ENCODE data around the gene DIABLO.

DIABLO gene

DNA sequence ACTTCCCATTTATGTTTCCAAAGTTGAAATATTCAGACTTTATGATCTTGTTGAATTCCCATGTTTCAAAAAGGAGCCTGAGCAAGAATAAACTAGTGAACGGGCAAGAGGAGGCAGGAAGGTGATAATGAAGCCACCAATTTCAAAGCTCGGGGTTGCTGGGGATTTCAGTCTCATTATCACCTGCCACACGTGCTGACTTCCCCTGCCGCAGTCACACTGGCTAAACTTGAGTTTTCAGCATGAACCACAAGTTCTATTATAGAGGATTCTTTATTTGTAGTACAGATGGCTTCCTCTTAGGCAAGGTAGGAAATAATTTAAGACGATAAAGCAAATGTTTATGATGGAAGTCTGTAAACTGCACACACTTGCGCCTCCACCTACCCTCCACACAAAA lies 18.1 kb upstream of the DIABLO start:
- no peaks in the 10 kb centered on the region for H3K4me1 ChIP-seq (ENCODE audit: control insufficient read depth in 1 of 2, insufficient read depth in 2 of 2, low read length in 2 of 2)
- H3K14ac ChIP-seq (ENCODE audit: low read length) = no peak overlapping the region
- H3K4me3 ChIP-seq (ENCODE audit: low read depth, low read length) = no peak overlapping the region
- no peak for DNase-seq
- H2AK5ac ChIP-seq (ENCODE audit: low read length) = no peak overlapping the region
- no peak overlapping the region for H2BK5ac ChIP-seq (ENCODE audit: low read depth, low read length, poor library complexity)
- no peaks in the 10 kb centered on the region for H3K27me3 ChIP-seq (ENCODE audit: insufficient read depth, low read length)
- H4K8ac ChIP-seq (ENCODE audit: low read depth, low read length) = no peak overlapping the region
- H3K4me2 ChIP-seq (ENCODE audit: low read length) = no peak overlapping the region
- H3K27ac ChIP-seq (ENCODE audit: low read depth, low read length) = no peak overlapping the region
- no peaks in the 10 kb centered on the region for H3K9me3 ChIP-seq (ENCODE audit: insufficient read depth, low read depth, low read length)
- H3K18ac ChIP-seq (ENCODE audit: low read length) = no peak overlapping the region
- no peak overlapping the region for H2BK12ac ChIP-seq (ENCODE audit: low read length)
- peaks cover 16 to 23% of the 10 kb centered on the region in 2 experiments for H3K36me3 ChIP-seq (ENCODE audit: control insufficient read depth in 1 of 2, insufficient read depth in 2 of 2, low read length in 2 of 2)
- H3K4ac ChIP-seq (ENCODE audit: low read depth, low read length) = no peak overlapping the region
- H3K23ac ChIP-seq (ENCODE audit: low read length) = no peak overlapping the region
- H3K79me1 ChIP-seq (ENCODE audit: low read length) = no peaks in the 10 kb centered on the region
- no peak overlapping the region for H3K9ac ChIP-seq (ENCODE audit: low read length)
- H4K12ac ChIP-seq (ENCODE audit: low read depth, low read length) = no peak overlapping the region
- no peak overlapping the region for H2AFZ ChIP-seq (ENCODE audit: insufficient read depth, low read length, poor library complexity)
- no CpG with 5 or more reads among the region's 6 CpGs for WGBS (ENCODE audit: extremely low coverage, insufficient coverage, insufficient read length)
- no peak overlapping the region for H4K91ac ChIP-seq (ENCODE audit: low read depth, low read length)
- no peak overlapping the region for H2BK120ac ChIP-seq (ENCODE audit: insufficient read depth, low read length, poor library complexity)
- no peaks in the 10 kb centered on the region for H3K79me2 ChIP-seq (ENCODE audit: control insufficient read depth, insufficient read depth, low read length, poor library complexity)

GRCh38 chr12:122238861-122239260 lies 13.0 kb upstream of the DIABLO start:
- Histone ChIP-seq H4K8ac (ENCODE audit: low read depth, low read length) (no peak overlapping the region), H3K27me3 (ENCODE audit: insufficient read depth, low read length) (no peaks in the 10 kb centered on the region), H3K36me3 (ENCODE audit: control insufficient read depth in 1 of 2, insufficient read depth in 2 of 2, low read length in 2 of 2) (peaks cover 20 to 33% of the 10 kb centered on the region in 2 experiments), H2AK5ac (ENCODE audit: low read length) (no peak overlapping the region), H3K9ac (ENCODE audit: low read length) (no peak overlapping the region), H3K23ac (ENCODE audit: low read length) (no peak overlapping the region), H3K9me3 (ENCODE audit: insufficient read depth, low read depth, low read length) (no peaks in the 10 kb centered on the region), H3K4me3 (ENCODE audit: low read depth, low read length) (no peak overlapping the region), H4K12ac (ENCODE audit: low read depth, low read length) (no peak overlapping the region), H3K79me2 (ENCODE audit: control insufficient read depth, insufficient read depth, low read length, poor library complexity) (no peaks in the 10 kb centered on the region), H3K4me2 (ENCODE audit: low read length) (no peak overlapping the region), H3K4ac (ENCODE audit: low read depth, low read length) (no peak overlapping the region), H4K91ac (ENCODE audit: low read depth, low read length) (no peak overlapping the region), H3K4me1 (ENCODE audit: control insufficient read depth in 1 of 2, insufficient read depth in 2 of 2, low read length in 2 of 2) (peaks cover 0 to 2% of the 10 kb centered on the region in 2 experiments), H3K14ac (ENCODE audit: low read length) (no peak overlapping the region), H2AFZ (ENCODE audit: insufficient read depth, low read length, poor library complexity) (no peak overlapping the region), H3K18ac (ENCODE audit: low read length) (no peak overlapping the region), H2BK120ac (ENCODE audit: insufficient read depth, low read length, poor library complexity) (no peak overlapping the region), H3K27ac (ENCODE audit: low read depth, low read length) (no peak overlapping the region), H2BK5ac (ENCODE audit: low read depth, low read length, poor library complexity) (no peak overlapping the region), H2BK12ac (ENCODE audit: low read length) (no peak overlapping the region), H3K79me1 (ENCODE audit: low read length) (no peaks in the 10 kb centered on the region)
- WGBS (ENCODE audit: extremely low coverage, insufficient coverage, insufficient read length) = no CpG with 5 or more reads among the region's 5 CpGs
- no peak for DNase-seq

DNA sequence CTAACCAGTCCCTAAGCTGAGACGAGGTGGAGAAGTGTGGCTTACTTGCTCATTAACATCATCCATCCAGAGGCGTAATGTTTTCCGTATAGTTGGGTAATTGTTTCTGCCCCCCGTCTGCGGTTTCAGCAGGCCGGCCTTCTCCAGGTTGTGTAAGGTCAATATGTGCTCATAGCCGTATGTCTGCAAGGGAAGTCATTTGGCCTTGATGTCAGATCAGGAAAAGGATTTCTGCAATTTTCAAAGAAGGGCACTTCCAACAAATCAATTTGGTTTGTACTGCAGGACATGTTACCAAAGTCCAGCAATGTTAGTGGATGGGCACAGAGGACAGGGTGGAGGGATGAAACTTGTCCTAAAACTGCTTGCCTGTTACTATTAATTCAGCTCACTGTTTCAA lies 9.9 kb upstream of the DIABLO start:
- Histone ChIP-seq H3K27ac (ENCODE audit: low read depth, low read length) (no peak overlapping the region), H3K4me3 (ENCODE audit: low read depth, low read length) (no peak overlapping the region), H3K14ac (ENCODE audit: low read length) (no peak overlapping the region), H3K23ac (ENCODE audit: low read length) (no peak overlapping the region), H4K12ac (ENCODE audit: low read depth, low read length) (no peak overlapping the region), H3K9me3 (ENCODE audit: insufficient read depth, low read depth, low read length) (no peaks in the 10 kb centered on the region), H3K9ac (ENCODE audit: low read length) (no peak overlapping the region), H3K4me2 (ENCODE audit: low read length) (no peak overlapping the region), H3K79me1 (ENCODE audit: low read length) (no peaks in the 10 kb centered on the region), H3K4ac (ENCODE audit: low read depth, low read length) (no peak overlapping the region), H2BK12ac (ENCODE audit: low read length) (no peak overlapping the region), H4K91ac (ENCODE audit: low read depth, low read length) (no peak overlapping the region), H3K4me1 (ENCODE audit: control insufficient read depth in 1 of 2, insufficient read depth in 2 of 2, low read length in 2 of 2) (peaks cover 0 to 2% of the 10 kb centered on the region in 2 experiments), H4K8ac (ENCODE audit: low read depth, low read length) (no peak overlapping the region), H3K27me3 (ENCODE audit: insufficient read depth, low read length) (no peaks in the 10 kb centered on the region), H3K79me2 (ENCODE audit: control insufficient read depth, insufficient read depth, low read length, poor library complexity) (no peaks in the 10 kb centered on the region), H2BK5ac (ENCODE audit: low read depth, low read length, poor library complexity) (no peak overlapping the region), H2AK5ac (ENCODE audit: low read length) (no peak overlapping the region), H2BK120ac (ENCODE audit: insufficient read depth, low read length, poor library complexity) (no peak overlapping the region), H3K18ac (ENCODE audit: low read length) (no peak overlapping the region), H2AFZ (ENCODE audit: insufficient read depth, low read length, poor library complexity) (no peak overlapping the region), H3K36me3 (ENCODE audit: control insufficient read depth in 1 of 2, insufficient read depth in 2 of 2, low read length in 2 of 2) (peaks cover 20 to 31% of the 10 kb centered on the region in 2 experiments)
- DNase-seq = no peak
- WGBS (ENCODE audit: extremely low coverage, insufficient coverage, insufficient read length) = no CpG with 5 or more reads among the region's 7 CpGs

DNA sequence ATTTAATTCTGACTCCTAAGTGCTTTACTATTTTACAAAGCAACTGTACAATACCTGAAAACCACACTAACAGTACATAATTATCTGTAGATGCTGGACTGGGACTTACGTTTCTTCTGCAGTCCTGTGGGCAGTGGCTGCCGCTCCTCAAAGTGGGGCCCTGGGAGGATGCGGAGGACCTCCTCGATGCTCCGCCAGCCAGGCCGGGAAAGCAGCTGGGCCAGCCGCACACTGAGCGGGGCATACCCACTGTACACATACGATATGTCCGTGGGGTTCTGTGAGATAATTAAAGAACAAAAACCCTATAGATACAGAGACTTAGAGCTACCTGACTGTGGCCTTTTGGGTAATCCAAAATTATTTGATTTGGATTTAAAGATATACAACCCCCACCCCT lies 6.8 kb upstream of the DIABLO start:
- H3K27ac ChIP-seq (ENCODE audit: low read depth, low read length) = no peak overlapping the region
- H4K91ac ChIP-seq (ENCODE audit: low read depth, low read length) = no peak overlapping the region
- H4K8ac ChIP-seq (ENCODE audit: low read depth, low read length) = no peak overlapping the region
- H3K4me3 ChIP-seq (ENCODE audit: low read depth, low read length) = no peak overlapping the region
- no peaks in the 10 kb centered on the region for H3K79me2 ChIP-seq (ENCODE audit: control insufficient read depth, insufficient read depth, low read length, poor library complexity)
- H2AFZ ChIP-seq (ENCODE audit: insufficient read depth, low read length, poor library complexity) = no peak overlapping the region
- no peak overlapping the region for H2BK120ac ChIP-seq (ENCODE audit: insufficient read depth, low read length, poor library complexity)
- H3K9ac ChIP-seq (ENCODE audit: low read length) = no peak overlapping the region
- H3K23ac ChIP-seq (ENCODE audit: low read length) = no peak overlapping the region
- no CpG with 5 or more reads among the region's 10 CpGs for WGBS (ENCODE audit: extremely low coverage, insufficient coverage, insufficient read length)
- no peak overlapping the region for H4K12ac ChIP-seq (ENCODE audit: low read depth, low read length)
- H3K4me2 ChIP-seq (ENCODE audit: low read length) = no peak overlapping the region
- peaks cover 19 to 29% of the 10 kb centered on the region in 2 experiments for H3K36me3 ChIP-seq (ENCODE audit: control insufficient read depth in 1 of 2, insufficient read depth in 2 of 2, low read length in 2 of 2)
- H3K27me3 ChIP-seq (ENCODE audit: insufficient read depth, low read length) = no peaks in the 10 kb centered on the region
- H3K14ac ChIP-seq (ENCODE audit: low read length) = no peak overlapping the region
- H2BK12ac ChIP-seq (ENCODE audit: low read length) = no peak overlapping the region
- no peak for DNase-seq
- no peaks in the 10 kb centered on the region for H3K4me1 ChIP-seq (ENCODE audit: control insufficient read depth in 1 of 2, insufficient read depth in 2 of 2, low read length in 2 of 2)
- H3K18ac ChIP-seq (ENCODE audit: low read length) = no peak overlapping the region
- H2BK5ac ChIP-seq (ENCODE audit: low read depth, low read length, poor library complexity) = no peak overlapping the region
- H3K9me3 ChIP-seq (ENCODE audit: insufficient read depth, low read depth, low read length) = no peaks in the 10 kb centered on the region
- H3K4ac ChIP-seq (ENCODE audit: low read depth, low read length) = no peak overlapping the region
- no peaks in the 10 kb centered on the region for H3K79me1 ChIP-seq (ENCODE audit: low read length)
- no peak overlapping the region for H2AK5ac ChIP-seq (ENCODE audit: low read length)

All from trophoblast cell (in vitro differentiated cells and primary cell).